NCI-H748 (cell line): ENCODE measurements around the gene MR1.

Source experiments
- DNase-seq: peaks from one replicate; lab custom pipeline; 2025; ENCODE audit not compliant: unreplicated experiment; lab: John Stamatoyannopoulos, UW

Gene MR1

DNA sequence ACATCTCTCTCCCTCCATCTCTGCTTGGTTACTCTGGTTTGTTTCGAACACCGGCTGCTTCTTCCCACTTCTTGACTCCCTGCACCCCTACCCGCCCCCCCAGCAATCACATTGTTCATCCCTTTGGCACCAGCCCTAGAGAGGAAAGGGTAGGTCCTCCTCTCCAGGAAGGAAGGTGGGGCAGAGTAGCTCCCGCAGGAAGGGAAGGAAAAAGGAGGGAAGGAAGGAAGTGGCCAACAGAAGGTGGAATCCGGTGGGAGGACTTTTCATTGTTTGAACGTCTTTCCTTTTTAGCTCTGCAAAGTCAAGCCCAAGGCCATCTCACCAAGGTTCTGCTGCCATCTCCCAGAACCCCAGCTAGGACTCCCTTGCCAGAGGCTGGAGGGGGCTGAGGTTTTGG is 72.7 kb downstream of the MR1 start:
- DNase-seq: no peak

DNA sequence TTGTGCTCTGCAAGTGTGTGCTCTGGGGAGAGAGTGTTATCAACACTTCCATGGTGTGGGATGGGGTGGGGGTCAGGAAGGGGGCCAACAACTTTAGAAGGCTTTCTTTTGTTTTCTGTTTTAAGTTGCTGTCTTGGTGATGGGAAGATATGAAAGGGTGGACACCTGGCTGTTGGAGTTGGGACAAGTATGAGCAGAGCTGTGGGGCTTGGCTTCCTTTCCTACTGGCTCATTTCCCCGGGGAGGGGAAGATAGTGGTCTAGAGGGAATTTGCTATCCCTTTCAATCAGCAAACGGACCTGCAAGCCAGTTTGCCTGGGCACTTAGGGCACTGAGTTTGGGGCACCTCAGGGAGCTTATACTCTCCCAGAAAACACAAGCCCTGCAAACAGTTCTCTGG is 73.9 kb downstream of the MR1 start:
- DNase-seq: no peak

DNA sequence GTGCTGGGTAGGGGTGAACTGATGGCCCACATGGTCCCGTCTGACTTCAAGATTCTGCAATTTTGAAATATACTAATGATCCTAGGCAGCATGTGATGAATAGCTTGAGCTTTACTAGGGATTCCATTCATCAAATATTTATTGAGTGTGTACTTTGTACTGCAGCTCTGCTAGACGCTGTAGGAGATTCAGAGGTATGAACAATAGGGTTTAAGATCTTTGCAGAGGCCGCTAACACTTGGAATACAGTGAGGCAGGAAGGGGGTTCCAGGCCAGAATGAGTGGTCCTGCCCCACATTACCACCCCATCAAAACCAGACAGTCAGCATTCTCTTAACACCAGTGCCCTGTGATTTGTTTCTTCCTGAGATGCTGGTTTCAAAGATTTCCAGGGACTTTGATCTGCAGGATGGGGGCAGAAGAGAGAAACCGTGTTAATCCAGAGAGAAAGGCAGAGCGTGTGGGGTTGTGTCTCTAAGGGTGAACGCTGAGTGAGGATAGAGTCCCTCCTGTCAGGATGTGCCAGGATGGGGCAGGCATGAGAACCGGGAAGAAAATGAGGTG is 74.6 kb downstream of the MR1 start:
- no peak for DNase-seq

DNA sequence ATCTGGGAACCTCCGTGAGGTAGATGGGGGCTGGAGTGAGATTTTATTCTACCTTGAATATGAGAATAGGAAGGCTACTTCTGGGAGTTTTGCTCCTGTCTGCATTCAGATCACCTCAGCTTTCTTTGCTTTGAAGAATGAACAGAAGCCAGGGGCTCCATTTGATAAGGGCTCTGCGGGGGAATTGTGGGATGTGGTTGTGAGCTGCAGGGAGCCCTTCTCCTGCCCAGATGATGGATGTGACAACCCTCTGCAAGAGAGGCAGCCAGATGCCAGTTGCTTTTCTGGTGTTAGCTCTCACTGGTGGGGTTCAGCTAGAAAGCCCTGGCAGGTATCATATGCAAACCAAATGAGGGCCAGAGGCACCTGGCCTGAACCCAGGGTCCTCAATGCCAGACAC is 76.2 kb downstream of the MR1 start:
- no peak for DNase-seq
